ENCODE data around the gene ANXA6. TPM values are rescaled to one million over a fixed set of nuclear protein-coding genes. Genes with fewer than 3 reads are reported as not detected.

Gene ANXA6
- total and polyA plus RNA-seq, 2 donors from 2014 or later = 107 to 183 TPM

- intact Hi-C loops (cut with DNase I) = loop anchor here (5.0 kb wide), 1 partner anchor 63 kb away; no protein-coding TSS in a partner anchor
- Histone ChIP-seq H3K4me1 (ENCODE audit: control insufficient read depth in 2 of 3, insufficient read depth in 2 of 3, low read depth in 1 of 3, low read length in 3 of 3) (peaks cover 0 to 16% (median 16%) of the 10 kb centered on the region in 3 donors), H3K27me3 (ENCODE audit: control insufficient read depth, insufficient read depth, low read length) (no peaks in the 10 kb centered on the region), H3K36me3 (ENCODE audit: control insufficient read depth in 2 of 3, insufficient read depth in 3 of 3, low read length in 3 of 3) (peaks cover 4 to 63% (median 34%) of the 10 kb centered on the region in 3 donors), H3K27ac (ENCODE audit: low read depth in 2 of 2, low read length in 2 of 2) (no peak overlapping the region), H3K9me3 (ENCODE audit: control insufficient read depth in 2 of 3, insufficient read depth in 1 of 3, low read length in 3 of 3) (no peaks in the 10 kb centered on the region), H3K4me3 (ENCODE audit: low read length in 3 of 3) (no peak overlapping the region), H3K9ac (ENCODE audit: low read length in 3 of 3) (no peak overlapping the region)
- DNase-seq (no peak), FAIRE-seq (no peak)
- no peak for TF ChIP-seq CTCF (IDR thresholded peaks at IDR 0.05; ENCODE audit: borderline replicate concordance, extremely low read depth, insufficient read depth)
Measured at GRCh38 chr5:151054709-151055108, 102.9 kb downstream of the ANXA6 start.

- no peak for FAIRE-seq
Measured at GRCh38 chr5:151053796-151054462, 103.7 kb downstream of the ANXA6 start.

DNA sequence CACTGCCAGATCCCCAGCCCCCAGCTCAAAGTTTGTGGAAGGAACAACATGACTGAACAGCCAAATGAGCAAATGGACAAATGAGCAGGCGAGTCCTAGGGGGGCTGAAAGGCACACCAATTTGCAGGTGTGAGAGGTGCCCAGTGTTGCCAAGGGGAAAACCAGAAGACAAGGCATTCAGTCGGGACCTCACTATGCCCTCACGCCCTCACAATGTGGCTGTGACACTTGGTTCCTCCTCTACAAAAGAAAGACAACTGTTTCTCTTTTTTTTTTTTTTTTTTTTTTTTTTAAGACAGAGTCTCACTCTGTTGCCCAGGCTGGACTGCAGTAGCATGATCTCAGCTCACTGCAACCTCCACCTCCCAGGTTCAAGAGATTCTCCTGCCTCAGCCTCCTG is 104.7 kb downstream of the ANXA6 start:
- intact Hi-C loops (cut with DNase I) = loop anchor here (5.0 kb wide), 1 partner anchor 64 kb away; no protein-coding TSS in a partner anchor
- Histone ChIP-seq H3K27ac (ENCODE audit: low read depth in 2 of 2, low read length in 2 of 2) (no peak overlapping the region), H3K9ac (ENCODE audit: low read length in 3 of 3) (no peak overlapping the region), H3K27me3 (ENCODE audit: control insufficient read depth, insufficient read depth, low read length) (no peaks in the 10 kb centered on the region), H3K4me3 (ENCODE audit: low read length in 3 of 3) (no peak overlapping the region), H3K9me3 (ENCODE audit: control insufficient read depth in 2 of 3, insufficient read depth in 1 of 3, low read length in 3 of 3) (no peaks in the 10 kb centered on the region), H3K36me3 (ENCODE audit: control insufficient read depth in 2 of 3, insufficient read depth in 3 of 3, low read length in 3 of 3) (peaks cover 4 to 65% (median 37%) of the 10 kb centered on the region in 3 donors), H3K4me1 (ENCODE audit: control insufficient read depth in 2 of 3, insufficient read depth in 2 of 3, low read depth in 1 of 3, low read length in 3 of 3) (peaks cover 0 to 13% (median 13%) of the 10 kb centered on the region in 3 donors)
- DNase-seq = peak in 1 of 5 donors; percentile 29
- no peak for FAIRE-seq
- no peak for TF ChIP-seq CTCF (IDR thresholded peaks at IDR 0.05; ENCODE audit: borderline replicate concordance, extremely low read depth, insufficient read depth)

More at GRCh38 chr5:151053796-151054462, 103.7 kb downstream of the ANXA6 start:
- H3K27ac ChIP-seq (ENCODE audit: low read depth in 2 of 2, low read length in 2 of 2) = no peak overlapping the region
- no peak for DNase-seq
- H3K4me3 ChIP-seq (ENCODE audit: low read length in 3 of 3) = no peak overlapping the region
- no peaks in the 10 kb centered on the region for H3K9me3 ChIP-seq (ENCODE audit: control insufficient read depth in 2 of 3, insufficient read depth in 1 of 3, low read length in 3 of 3)
- intact Hi-C loops (cut with DNase I) = loop anchor here (5.0 kb wide), 1 partner anchor 63 kb away; no protein-coding TSS in a partner anchor
- TF ChIP-seq CTCF (IDR thresholded peaks at IDR 0.05; ENCODE audit: borderline replicate concordance, extremely low read depth, insufficient read depth) = no peak
- peaks cover 0 to 11% (median 9%) of the 10 kb centered on the region in 3 donors for H3K4me1 ChIP-seq (ENCODE audit: control insufficient read depth in 2 of 3, insufficient read depth in 2 of 3, low read depth in 1 of 3, low read length in 3 of 3)
- H3K36me3 ChIP-seq (ENCODE audit: control insufficient read depth in 2 of 3, insufficient read depth in 3 of 3, low read length in 3 of 3) = peaks cover 4 to 66% (median 38%) of the 10 kb centered on the region in 3 donors
- H3K9ac ChIP-seq (ENCODE audit: low read length in 3 of 3) = no peak overlapping the region
- no peaks in the 10 kb centered on the region for H3K27me3 ChIP-seq (ENCODE audit: control insufficient read depth, insufficient read depth, low read length)

Data from kidney (tissue), 14 donors.